Caki2 (cell line): Measurements from ENCODE around the gene RBFOX1. TPM values are rescaled to one million over a fixed set of nuclear protein-coding genes. Genes with fewer than 3 reads are reported as not detected.

Experiments used
- DNase-seq: peaks from one replicate; pipeline ENCODE4 v3.0.0-alpha.2; 2015; ENCODE audit warnings: low read depth
- in situ Hi-C: cut with HindIII; loops from 2 replicates; pipeline ENCODE4 v1.10.0; 2016; ENCODE audit warnings: low sequenced_read_pairs, low pct_unique_long_range_greater_than_20kb, mixed read lengths
- total RNA-seq: library from RNA; depleted of rRNA; stranded (reverse); fragments of >200 nt; shearing (Covaris generic); gene quantifications from 2 replicates; pipeline ENCODE4 v1.2.3, GENCODE V29; 2014; ENCODE audit warnings: low replicate concordance

Gene RBFOX1
- total RNA-seq, 1 experiment from 2014 or later: 0.24 TPM

GRCh38 chr16:7653746-7654461 is 321.3 kb downstream of the RBFOX1 start:
- in situ Hi-C loops: no loop called here
- no peak for DNase-seq

DNA sequence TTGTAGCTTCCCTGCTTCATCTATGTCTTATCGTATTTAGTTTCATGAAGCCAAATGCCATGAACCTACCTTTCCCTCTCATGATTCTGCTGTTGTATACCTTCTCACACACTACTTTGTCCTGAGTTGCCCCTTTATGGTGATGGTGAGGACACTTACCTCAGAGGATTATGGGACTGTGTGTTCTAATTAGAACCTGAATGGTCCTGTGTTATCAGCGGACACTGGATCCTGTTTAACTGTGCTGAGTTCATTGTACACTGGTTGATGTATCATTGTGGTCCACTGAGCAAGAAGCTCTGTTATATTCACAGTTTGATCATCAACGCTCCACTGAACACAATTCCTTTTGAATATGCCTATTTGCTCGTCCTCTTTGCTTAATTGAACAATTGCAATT is 343.0 kb downstream of the RBFOX1 start:
- in situ Hi-C loops: no loop called here
- no peak for DNase-seq

GRCh38 chr16:7680296-7680695 is 347.7 kb downstream of the RBFOX1 start:
- no peak for DNase-seq
- in situ Hi-C loops: no loop called here

DNA sequence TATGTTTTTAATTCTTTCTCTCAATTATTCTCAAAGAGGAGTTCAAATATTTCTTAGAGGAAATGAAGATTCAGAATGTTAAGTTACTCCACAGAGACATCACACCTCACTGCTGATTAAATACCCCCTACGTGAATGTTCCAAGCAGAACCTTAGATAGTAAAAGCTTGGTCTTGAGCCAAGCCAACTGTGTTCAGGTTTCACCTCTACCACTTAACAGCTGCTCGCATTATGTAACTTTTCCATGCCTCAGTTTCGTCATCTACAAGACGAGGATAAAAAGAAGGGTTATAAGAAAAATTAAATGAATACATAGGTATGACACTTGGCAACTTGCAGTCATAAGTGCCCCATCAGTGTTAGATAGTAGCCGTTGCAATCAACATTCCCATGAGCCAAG is 356.2 kb downstream of the RBFOX1 start:
- DNase-seq: no peak
- in situ Hi-C loops: no loop called here

- in situ Hi-C loops: no loop called here
- DNase-seq: no peak
These were observed 356.6 kb downstream of the RBFOX1 start for GRCh38 chr16:7689234-7689633.

DNA sequence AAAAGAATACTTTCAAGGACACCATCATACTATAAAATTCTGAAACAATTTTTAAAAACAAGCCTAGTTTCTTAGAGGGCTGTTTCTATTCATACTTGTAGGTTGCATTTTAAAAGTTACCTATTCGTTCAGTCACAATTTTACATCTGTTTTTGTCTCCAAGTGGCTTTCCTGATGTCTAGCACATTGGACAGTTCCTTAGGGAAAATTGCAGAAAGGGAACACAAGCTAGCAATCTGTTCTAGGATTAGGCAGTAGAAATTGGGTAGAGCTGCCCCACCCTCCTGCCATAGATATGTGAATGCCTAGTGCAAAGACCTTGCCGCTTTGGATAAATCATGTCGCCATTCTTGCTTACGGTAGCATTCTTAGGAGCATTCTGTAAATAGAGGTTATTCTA is 358.9 kb downstream of the RBFOX1 start:
- in situ Hi-C loops: no loop called here
- DNase-seq: no peak

- no peak for DNase-seq
- in situ Hi-C loops: no loop called here
These were observed 371.0 kb downstream of the RBFOX1 start for GRCh38 chr16:7703672-7704071.

- DNase-seq: no peak
- in situ Hi-C loops: no loop called here
These were observed 373.2 kb downstream of the RBFOX1 start for GRCh38 chr16:7705885-7706284.

DNA sequence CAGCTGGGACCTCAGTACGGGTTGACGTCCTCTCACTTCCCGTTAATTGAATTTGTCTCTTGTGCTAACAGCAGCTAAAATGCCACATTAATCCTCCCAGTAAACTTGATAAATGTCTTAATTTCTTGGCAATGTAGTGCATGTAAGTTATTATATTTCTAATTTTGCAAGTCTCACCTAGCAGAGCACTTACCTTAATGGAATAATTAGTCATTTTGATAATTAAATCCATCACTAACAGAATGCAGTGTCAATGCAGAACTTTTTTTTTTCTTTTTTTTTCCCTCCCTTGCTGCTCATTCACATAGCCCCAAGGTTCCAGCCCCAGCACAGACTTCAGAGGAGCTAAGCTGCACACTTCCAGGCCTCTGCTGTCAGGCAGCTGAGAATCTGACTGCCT is 376.5 kb downstream of the RBFOX1 start:
- in situ Hi-C loops: no loop called here
- no peak for DNase-seq

GRCh38 chr16:7713244-7713643 is 380.6 kb downstream of the RBFOX1 start:
- no peak for DNase-seq
- in situ Hi-C loops: no loop called here

DNA sequence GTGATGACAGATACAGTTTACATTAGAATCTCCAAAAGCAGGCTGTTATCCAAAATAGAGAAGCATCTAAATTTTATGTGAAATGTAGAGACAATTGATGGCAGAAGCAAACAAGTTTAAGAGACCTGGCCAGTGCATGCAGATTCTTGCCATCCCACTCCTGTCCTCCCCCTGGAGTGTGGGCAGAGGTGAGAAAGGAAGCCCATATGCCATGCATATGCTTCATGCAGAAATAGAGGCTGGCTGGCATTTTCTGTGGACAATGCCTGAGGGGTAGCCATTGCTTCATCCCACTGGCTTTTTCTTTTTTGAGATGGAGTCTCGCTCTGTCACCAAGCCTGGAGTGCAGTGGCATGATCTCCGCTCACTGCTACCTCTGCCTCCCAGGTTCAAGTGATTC is 382.1 kb downstream of the RBFOX1 start:
- in situ Hi-C loops: no loop called here
- DNase-seq: no peak

- in situ Hi-C loops: no loop called here
- DNase-seq: no peak
These were observed 384.3 kb downstream of the RBFOX1 start for GRCh38 chr16:7716660-7717550.

DNA sequence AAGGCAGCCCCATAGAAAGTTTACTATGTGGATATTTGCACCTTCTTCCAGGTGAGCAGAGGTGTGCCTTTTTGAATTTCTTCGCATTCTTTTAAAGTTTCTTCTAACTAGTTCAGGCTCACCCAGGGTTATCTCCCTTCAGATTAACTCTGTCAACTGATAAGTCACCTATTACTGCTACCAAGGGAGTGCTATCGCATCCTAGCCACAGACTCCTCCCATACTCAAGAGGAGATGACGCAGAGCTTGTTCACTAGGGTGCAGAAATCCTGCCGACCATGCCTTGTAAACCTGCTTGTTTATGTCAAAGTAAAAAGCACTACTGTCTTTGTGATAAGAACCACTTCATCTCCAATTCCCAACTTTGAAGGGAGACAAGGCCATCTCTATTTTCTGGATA is 390.1 kb downstream of the RBFOX1 start:
- in situ Hi-C loops: no loop called here
- DNase-seq: peak; percentile 30

GRCh38 chr16:7731141-7731540 is 398.5 kb downstream of the RBFOX1 start:
- in situ Hi-C loops: no loop called here
- no peak for DNase-seq

DNA sequence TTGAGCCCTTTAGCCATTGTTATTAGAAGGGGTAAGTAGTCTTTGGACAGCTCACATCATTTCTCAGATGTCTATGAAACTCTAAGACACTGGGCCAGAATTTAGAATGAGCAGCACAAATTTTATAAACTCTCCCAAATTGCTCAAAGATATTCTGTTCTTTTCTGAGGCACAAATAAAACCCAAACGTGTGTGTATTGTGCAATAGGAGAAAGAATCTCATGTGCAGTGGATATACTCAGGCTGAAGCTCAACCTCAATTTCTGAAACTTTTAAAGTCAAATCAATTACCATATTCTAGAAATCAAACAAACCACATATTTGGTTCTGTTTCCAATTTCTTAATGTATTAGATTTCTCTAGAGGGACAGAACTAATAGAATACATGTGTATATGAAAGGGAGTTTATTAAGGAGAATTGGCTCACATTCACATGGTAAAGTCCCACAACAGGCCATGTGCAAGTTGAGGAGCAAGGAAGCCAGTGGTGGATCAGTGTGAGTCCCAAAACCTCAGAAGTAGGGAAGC is 403.6 kb downstream of the RBFOX1 start:
- in situ Hi-C loops: no loop called here

DNA sequence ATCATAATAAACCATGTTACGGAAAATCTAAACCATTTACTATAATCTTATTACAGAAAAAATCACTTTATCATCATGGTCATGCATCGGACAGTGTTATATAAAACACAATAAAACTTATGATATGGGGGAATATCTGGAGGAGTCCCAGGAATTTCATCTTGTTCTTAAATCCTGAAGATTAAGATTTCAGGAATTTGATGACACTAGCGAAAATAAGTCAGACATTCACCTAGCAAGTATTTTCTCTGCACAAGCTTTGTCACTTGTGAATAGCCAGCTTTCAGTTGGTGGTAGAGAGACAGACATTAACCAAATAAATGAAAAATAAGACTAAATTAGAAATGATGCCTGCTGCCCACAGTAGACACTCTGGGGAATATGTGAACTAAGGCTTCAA is 410.0 kb downstream of the RBFOX1 start:
- DNase-seq: no peak
- in situ Hi-C loops: no loop called here

More for the DNA sequence above, 403.6 kb downstream of the RBFOX1 start:
- DNase-seq: no peak

GRCh38 chr16:7744546-7745264 is 412.1 kb downstream of the RBFOX1 start:
- in situ Hi-C loops: no loop called here
- DNase-seq: no peak

GRCh38 chr16:7745276-7745675 is 412.6 kb downstream of the RBFOX1 start:
- DNase-seq: no peak
- in situ Hi-C loops: no loop called here

DNA sequence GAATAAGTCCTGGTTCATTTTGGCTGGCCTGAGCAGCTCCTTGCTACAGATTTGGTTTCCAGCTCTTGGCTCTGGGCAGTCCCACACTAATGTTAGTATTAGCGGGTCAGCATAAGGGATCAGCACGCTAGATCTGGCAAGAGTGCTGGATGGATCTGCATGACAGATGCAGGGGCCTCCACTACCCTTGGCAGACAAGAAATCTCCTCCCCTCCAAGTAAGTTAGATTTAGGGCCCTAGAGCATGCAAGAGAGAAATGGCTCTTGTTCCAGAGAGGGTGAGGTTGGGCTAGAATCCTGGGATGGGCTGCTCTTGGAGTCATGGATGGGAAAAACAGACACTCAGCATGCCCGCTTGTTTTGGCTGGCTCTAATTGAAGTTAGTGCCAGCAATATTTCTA is 414.3 kb downstream of the RBFOX1 start:
- in situ Hi-C loops: no loop called here
- DNase-seq: no peak
